Ishikawa (cell line): ENCODE data around the gene TOX2.

Experiments
- CREB1 ChIP-seq: IDR thresholded peaks from 2 replicates; pipeline ENCODE4 v1.6.1; 2012; ENCODE audit warnings: low read depth
- TF ChIP-seq, protein P1 (sequence below): IDR thresholded peaks from 2 replicates; pipeline ENCODE4 v1.6.1; 2012

DNA sequence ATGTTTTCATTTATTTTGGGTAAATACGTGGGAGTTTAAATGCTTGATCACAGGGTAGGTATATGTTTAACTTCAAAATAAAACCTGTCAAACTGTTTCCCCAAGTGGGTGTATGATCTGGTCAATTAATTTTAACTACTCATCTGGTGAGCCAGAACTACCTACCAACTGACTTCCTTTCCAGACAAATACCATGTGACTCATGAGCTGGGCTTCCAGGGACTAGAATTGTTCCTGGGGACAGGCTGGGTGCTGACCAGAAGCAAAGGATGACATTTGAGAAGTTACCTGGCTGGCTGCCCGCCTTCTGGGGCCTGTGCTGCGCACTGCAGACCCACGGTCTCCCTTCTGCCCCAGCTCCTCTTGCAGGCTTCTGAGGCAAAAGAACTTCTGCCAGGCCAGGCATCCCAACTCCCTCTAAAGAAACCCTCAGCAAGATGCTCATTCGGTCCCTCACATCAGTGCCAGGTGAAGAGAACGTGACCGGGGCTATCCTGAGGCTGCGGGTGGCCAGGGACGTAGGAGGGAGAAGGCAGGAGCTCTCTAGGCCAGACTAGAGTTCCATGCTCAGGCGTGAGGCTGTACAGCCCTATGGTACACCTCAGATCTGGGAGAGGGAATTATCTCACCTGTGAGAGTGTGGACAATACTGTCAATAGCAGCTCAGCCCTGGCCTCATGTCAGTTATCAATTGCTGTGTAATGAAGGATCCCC, 168.7 kb downstream of the TOX2 start:
- TF ChIP-seq, protein P1, sequence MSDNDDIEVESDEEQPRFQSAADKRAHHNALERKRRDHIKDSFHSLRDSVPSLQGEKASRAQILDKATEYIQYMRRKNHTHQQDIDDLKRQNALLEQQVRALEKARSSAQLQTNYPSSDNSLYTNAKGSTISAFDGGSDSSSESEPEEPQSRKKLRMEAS, result no peak; the same call in 1 of the 2 replicates
- no peak for TF ChIP-seq CREB1
